GDM1 (cell line): ENCODE results near the gene AHCY.
"Not testable (repeated sequence)": the region's sequence is repeated elsewhere in the genome, so short reads cannot be mapped to it uniquely, and the experiment has no call there.

Experiments
- DNase-seq: peaks from one replicate; lab custom pipeline; 2025; lab: John Stamatoyannopoulos, UW

The AHCY gene

GRCh38 chr20:34296468-34296867, 6.7 kb downstream of the AHCY start:
- DNase-seq: no peak

- no peak for DNase-seq
Observed at GRCh38 chr20:34295284-34295683, 7.9 kb downstream of the AHCY start.

GRCh38 chr20:34294563-34294962, 8.6 kb downstream of the AHCY start:
- DNase-seq: no peak

GRCh38 chr20:34293589-34293988, 9.6 kb downstream of the AHCY start:
- DNase-seq: no peak

GRCh38 chr20:34293119-34293518, 10.0 kb downstream of the AHCY start:
- no peak for DNase-seq

- no peak for DNase-seq
Observed at GRCh38 chr20:34292496-34292895, 10.7 kb downstream of the AHCY start.

GRCh38 chr20:34290471-34290870, 12.7 kb downstream of the AHCY start:
- no peak for DNase-seq

- not testable (repeated sequence) for DNase-seq
Observed at GRCh38 chr20:34287500-34287899, 15.7 kb downstream of the AHCY start.

- no peak for DNase-seq
Observed at GRCh38 chr20:34285450-34285849, 17.7 kb downstream of the AHCY start.

- no peak for DNase-seq
Observed at GRCh38 chr20:34283844-34284243, 19.3 kb downstream of the AHCY start.

- peak; percentile 14 for DNase-seq
Observed at GRCh38 chr20:34282041-34282440, 21.1 kb downstream of the AHCY start.

- no peak for DNase-seq
Observed at GRCh38 chr20:34281177-34281576, 22.0 kb downstream of the AHCY start.

GRCh38 chr20:34274694-34275093, 28.5 kb downstream of the AHCY start:
- DNase-seq: no peak

- no peak for DNase-seq
Observed at GRCh38 chr20:34271956-34272355, 31.2 kb downstream of the AHCY start.

- no peak for DNase-seq
Observed at GRCh38 chr20:34269996-34270627, 33.0 kb downstream of the AHCY start.

- DNase-seq: no peak
Observed at GRCh38 chr20:34268851-34269636, 34.1 kb downstream of the AHCY start.

GRCh38 chr20:34268145-34268544, 35.0 kb downstream of the AHCY start:
- DNase-seq: no peak

- no peak for DNase-seq
Observed at GRCh38 chr20:34264141-34264540, 39.0 kb downstream of the AHCY start.

- not testable (repeated sequence) for DNase-seq
Observed at GRCh38 chr20:34263468-34263867, 39.7 kb downstream of the AHCY start.

- DNase-seq: no peak
Observed at GRCh38 chr20:34262488-34263288, 40.5 kb downstream of the AHCY start.

- no peak for DNase-seq
Observed at GRCh38 chr20:34260208-34260942, 42.8 kb downstream of the AHCY start.

GRCh38 chr20:34256629-34257124, 46.5 kb downstream of the AHCY start:
- DNase-seq: no peak
